Panc1 (cell line): ENCODE measurements around the gene ZNF254. TPM values are rescaled to one million over a fixed set of nuclear protein-coding genes. Genes with fewer than 3 reads are reported as not detected.

ENCODE experiments used
- ATAC-seq: fragments of 200-7000 bp; cut with Tn5 transposase; 2 replicates; pipeline ENCODE4 v1.9.1; 2020; ENCODE audit warnings: mild to moderate bottlenecking, moderate library complexity
- BruUV-seq: library from RNA; stranded (reverse); fragments of 400-500 nt; replicated peaks from 2 replicates; lab custom pipeline; 2021; lab: Mats Ljungman, UMichigan
- CTCF ChIA-PET: fragments of 300-600 bp; sonication (Branson Sonifier 250); formaldehyde crosslinking; loops from one replicate; lab custom pipeline; 2022; ENCODE audit warnings: antibody characterized with exemption; lab: Charles Lee
- POLR2A ChIA-PET: fragments of 300-600 bp; sonication (Branson Sonifier 250); formaldehyde crosslinking; loops from one replicate; lab custom pipeline; 2022; ENCODE audit warnings: antibody characterized with exemption; lab: Charles Lee
- DNase-seq: peaks from one replicate; pipeline ENCODE4 v3.0.0-alpha.2; 2010; ENCODE audit warnings: low read depth, low spot score
- H3K27ac ChIP-seq: 2 replicates; pipeline ENCODE4 v1.5.1; 2011; ENCODE audit warnings: mild to moderate bottlenecking, low read length, inconsistent platforms
- H3K27me3 ChIP-seq: fragments of 200-500 bp; sonication (Bioruptor generic); 2 replicates; pipeline ENCODE4 v1.6.0; 2014; ENCODE audit warnings: low read length, inconsistent platforms; ENCODE audit not compliant: control insufficient read depth, insufficient read depth
- H3K36me3 ChIP-seq: fragments of 200-500 bp; sonication (Bioruptor generic); 2 replicates; pipeline ENCODE4 v1.5.1; 2014; ENCODE audit warnings: inconsistent platforms, mild to moderate bottlenecking, low read length, moderate library complexity; ENCODE audit not compliant: control insufficient read depth, insufficient read depth
- H3K4me1 ChIP-seq: 2 replicates; pipeline ENCODE4 v1.5.1; 2011; ENCODE audit warnings: inconsistent platforms, mild to moderate bottlenecking, low read length, moderate library complexity; ENCODE audit not compliant: control insufficient read depth, insufficient read depth
- H3K4me3 ChIP-seq, 2 experiments: 2 replicates each; pipeline ENCODE4 v1.5.1; 2011 to 2012; ENCODE audit warnings: low read depth in 2 of 2, low read length in 2 of 2, mild to moderate bottlenecking in 2 of 2, inconsistent platforms in 1 of 2, moderate library complexity in 1 of 2
- H3K9me3 ChIP-seq: fragments of 200-500 bp; sonication (Bioruptor generic); 2 replicates; pipeline ENCODE4 v1.5.1; 2014; ENCODE audit warnings: low read depth, mild to moderate bottlenecking, inconsistent platforms, low read length, moderate library complexity; ENCODE audit not compliant: control insufficient read depth, insufficient read depth
- POLR2AphosphoS5 ChIP-seq: IDR thresholded peaks from 2 replicates; pipeline ENCODE4 v1.6.1; 2012; ENCODE audit warnings: mild to moderate bottlenecking, low read depth, low read length, moderate library complexity
- SIN3A ChIP-seq: IDR thresholded peaks from 2 replicates; pipeline ENCODE4 v1.6.1; 2012; ENCODE audit warnings: low read depth, mild to moderate bottlenecking, low read length, moderate library complexity, borderline replicate concordance; ENCODE audit not compliant: insufficient read depth
- TCF7L2 ChIP-seq: IDR thresholded peaks from 2 replicates; pipeline ENCODE4 v1.6.1; 2011; ENCODE audit warnings: mild to moderate bottlenecking, low read depth, low read length, inconsistent platforms
- in situ Hi-C: cut with HindIII; loops from 2 replicates; pipeline ENCODE4 v1.10.0; 2016; ENCODE audit warnings: low sequenced_read_pairs, low pct_unique_long_range_greater_than_20kb
- intact Hi-C: fragments of 100-400 bp; cut with micrococcal nuclease; formaldehyde crosslinking; loops from one replicate; pipeline ENCODE4 v1.10.0; 2022; ENCODE audit not compliant: unreplicated experiment
- total RNA-seq: library from RNA; stranded (reverse); gene quantifications from one replicate; pipeline ENCODE4 v1.2.1, GENCODE V29; 2021; ENCODE audit not compliant: unreplicated experiment
- TF ChIP-seq, protein P1 (sequence below): fragments of 450-650 bp; IDR thresholded peaks from 2 replicates; pipeline ENCODE4 v1.5.1; 2017; ENCODE audit warnings: mild to moderate bottlenecking
- TF ChIP-seq, protein P2 (sequence below), 2 experiments: IDR thresholded peaks; 2 replicates each; pipeline ENCODE4 v1.6.1; 2011 to 2012; ENCODE audit warnings: low read depth in 2 of 2, control low read depth in 1 of 2, low read length in 1 of 2, mild to moderate bottlenecking in 1 of 2, moderate library complexity in 1 of 2; ENCODE audit not compliant: insufficient read depth in 1 of 2

Gene ZNF254
- total RNA-seq, 1 experiment from 2014 or later = 12.1 TPM

DNA sequence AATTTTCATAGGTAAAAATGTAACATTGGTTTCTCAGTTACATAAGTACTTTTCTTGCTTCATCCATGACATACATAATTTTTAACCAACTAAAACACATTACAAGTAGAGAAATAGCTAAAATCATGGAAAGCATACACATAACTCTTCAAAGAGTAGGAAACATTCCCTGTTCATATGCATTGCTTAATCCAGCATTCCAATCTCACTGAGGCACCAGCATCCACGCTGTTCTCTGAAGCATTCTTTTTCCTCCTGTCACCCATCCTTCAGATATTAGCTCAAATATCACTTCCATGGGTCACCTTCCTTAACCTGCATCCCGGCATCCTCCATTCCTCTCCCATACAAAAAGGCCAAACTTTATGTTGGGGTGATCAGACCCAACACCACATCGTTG lies 79.1 kb downstream of the ZNF254 start:
- in situ Hi-C loops = no loop called here
- DNase-seq = no peak

DNA sequence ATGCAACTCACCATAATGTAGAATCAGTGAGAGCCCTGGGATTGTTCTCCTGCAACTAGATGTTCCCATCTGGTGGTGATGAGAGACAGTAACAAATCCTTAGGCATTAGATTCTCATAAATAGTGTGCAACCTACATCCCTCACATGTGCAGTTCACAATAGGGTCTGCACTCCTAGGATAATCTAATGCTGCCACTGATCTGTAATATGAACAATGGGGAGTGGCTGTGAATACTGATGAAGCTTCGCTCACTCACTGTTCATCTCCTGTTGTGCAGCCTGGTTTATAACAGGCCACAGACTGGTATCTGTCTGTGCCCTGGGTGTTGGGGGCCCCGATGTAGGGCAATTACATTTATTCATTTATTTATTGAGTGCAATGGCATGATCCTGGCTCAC lies 86.9 kb downstream of the ZNF254 start:
- Histone ChIP-seq H3K4me1 (no peaks in the 10 kb centered on the region), H3K9me3 (no peaks in the 10 kb centered on the region), H3K36me3 (no peaks in the 10 kb centered on the region), H3K27me3 (no peaks in the 10 kb centered on the region), H3K4me3 (no peak overlapping the region), H3K27ac (no peak overlapping the region)
- in situ Hi-C loops = no loop called here
- DNase-seq (no peak), ATAC-seq (no peak)
- no peak for TF ChIP-seq TCF7L2
- TF ChIP-seq, protein P1, sequence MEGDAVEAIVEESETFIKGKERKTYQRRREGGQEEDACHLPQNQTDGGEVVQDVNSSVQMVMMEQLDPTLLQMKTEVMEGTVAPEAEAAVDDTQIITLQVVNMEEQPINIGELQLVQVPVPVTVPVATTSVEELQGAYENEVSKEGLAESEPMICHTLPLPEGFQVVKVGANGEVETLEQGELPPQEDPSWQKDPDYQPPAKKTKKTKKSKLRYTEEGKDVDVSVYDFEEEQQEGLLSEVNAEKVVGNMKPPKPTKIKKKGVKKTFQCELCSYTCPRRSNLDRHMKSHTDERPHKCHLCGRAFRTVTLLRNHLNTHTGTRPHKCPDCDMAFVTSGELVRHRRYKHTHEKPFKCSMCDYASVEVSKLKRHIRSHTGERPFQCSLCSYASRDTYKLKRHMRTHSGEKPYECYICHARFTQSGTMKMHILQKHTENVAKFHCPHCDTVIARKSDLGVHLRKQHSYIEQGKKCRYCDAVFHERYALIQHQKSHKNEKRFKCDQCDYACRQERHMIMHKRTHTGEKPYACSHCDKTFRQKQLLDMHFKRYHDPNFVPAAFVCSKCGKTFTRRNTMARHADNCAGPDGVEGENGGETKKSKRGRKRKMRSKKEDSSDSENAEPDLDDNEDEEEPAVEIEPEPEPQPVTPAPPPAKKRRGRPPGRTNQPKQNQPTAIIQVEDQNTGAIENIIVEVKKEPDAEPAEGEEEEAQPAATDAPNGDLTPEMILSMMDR = no peak
- TF ChIP-seq POLR2AphosphoS5 = no peak
- no peak for TF ChIP-seq SIN3A
- TF ChIP-seq, protein P2, sequence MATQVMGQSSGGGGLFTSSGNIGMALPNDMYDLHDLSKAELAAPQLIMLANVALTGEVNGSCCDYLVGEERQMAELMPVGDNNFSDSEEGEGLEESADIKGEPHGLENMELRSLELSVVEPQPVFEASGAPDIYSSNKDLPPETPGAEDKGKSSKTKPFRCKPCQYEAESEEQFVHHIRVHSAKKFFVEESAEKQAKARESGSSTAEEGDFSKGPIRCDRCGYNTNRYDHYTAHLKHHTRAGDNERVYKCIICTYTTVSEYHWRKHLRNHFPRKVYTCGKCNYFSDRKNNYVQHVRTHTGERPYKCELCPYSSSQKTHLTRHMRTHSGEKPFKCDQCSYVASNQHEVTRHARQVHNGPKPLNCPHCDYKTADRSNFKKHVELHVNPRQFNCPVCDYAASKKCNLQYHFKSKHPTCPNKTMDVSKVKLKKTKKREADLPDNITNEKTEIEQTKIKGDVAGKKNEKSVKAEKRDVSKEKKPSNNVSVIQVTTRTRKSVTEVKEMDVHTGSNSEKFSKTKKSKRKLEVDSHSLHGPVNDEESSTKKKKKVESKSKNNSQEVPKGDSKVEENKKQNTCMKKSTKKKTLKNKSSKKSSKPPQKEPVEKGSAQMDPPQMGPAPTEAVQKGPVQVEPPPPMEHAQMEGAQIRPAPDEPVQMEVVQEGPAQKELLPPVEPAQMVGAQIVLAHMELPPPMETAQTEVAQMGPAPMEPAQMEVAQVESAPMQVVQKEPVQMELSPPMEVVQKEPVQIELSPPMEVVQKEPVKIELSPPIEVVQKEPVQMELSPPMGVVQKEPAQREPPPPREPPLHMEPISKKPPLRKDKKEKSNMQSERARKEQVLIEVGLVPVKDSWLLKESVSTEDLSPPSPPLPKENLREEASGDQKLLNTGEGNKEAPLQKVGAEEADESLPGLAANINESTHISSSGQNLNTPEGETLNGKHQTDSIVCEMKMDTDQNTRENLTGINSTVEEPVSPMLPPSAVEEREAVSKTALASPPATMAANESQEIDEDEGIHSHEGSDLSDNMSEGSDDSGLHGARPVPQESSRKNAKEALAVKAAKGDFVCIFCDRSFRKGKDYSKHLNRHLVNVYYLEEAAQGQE (IDR thresholded peaks at IDR 0.05; ENCODE audit: insufficient read depth in 1 of 2, low read depth in 2 of 2, low read length in 1 of 2) = no peak
- intact Hi-C loops = no loop called here
- BruUV-seq = no TSS peak
- POLR2A ChIA-PET = no interaction called here
- CTCF ChIA-PET = no interaction called here

More for the DNA sequence above, 79.1 kb downstream of the ZNF254 start:
- intact Hi-C loops = no loop called here
- TF ChIP-seq SIN3A = no peak
- no peak for TF ChIP-seq TCF7L2
- TF ChIP-seq POLR2AphosphoS5 = no peak
- TF ChIP-seq, protein P1 = no peak
- TF ChIP-seq, protein P2 (IDR thresholded peaks at IDR 0.05; ENCODE audit: insufficient read depth in 1 of 2, low read depth in 2 of 2, low read length in 1 of 2) = no peak
- ChIA-PET CTCF (no interaction called here), POLR2A (no interaction called here)
- no peak for ATAC-seq
- Histone ChIP-seq H3K4me3 (no peak overlapping the region), H3K27ac (no peak overlapping the region), H3K4me1 (no peaks in the 10 kb centered on the region), H3K9me3 (no peaks in the 10 kb centered on the region), H3K36me3 (no peaks in the 10 kb centered on the region), H3K27me3 (no peaks in the 10 kb centered on the region)
- no TSS peak for BruUV-seq
